Tibial nerve (tissue), 4 donors: ENCODE measurements around the gene EFHB. TPM values are rescaled to one million over a fixed set of nuclear protein-coding genes. Genes with fewer than 3 reads are reported as not detected.

Experiments used
- DNase-seq, 2 donors: peaks; one replicate each; pipeline ENCODE4 v3.0.0-alpha.2; 2019; ENCODE audit warnings: low spot score in 2 of 2
- H3K27ac ChIP-seq, 4 donors: fragments of 200-600 bp; sonication (generic) in 3 of 4; one replicate each; pipeline ENCODE4 v1.5.1; 2017 to 2019; ENCODE audit warnings: mild to moderate bottlenecking in 1 of 4
- H3K27me3 ChIP-seq, 2 donors: fragments of 200-600 bp; sonication (generic) in 1 of 2; one replicate each; pipeline versions ENCODE4 v1.5.1 to v1.6.0; 2017 to 2019
- H3K36me3 ChIP-seq, 3 donors: fragments of 200-600 bp; sonication (generic); one replicate each; pipeline ENCODE4 v1.5.1; 2018 to 2019
- H3K4me1 ChIP-seq, 4 donors: fragments of 200-600 bp; sonication (generic) in 3 of 4; one replicate each; pipeline ENCODE4 v1.5.1; 2017 to 2019
- H3K4me3 ChIP-seq, 4 donors: fragments of 200-600 bp; sonication (generic) in 3 of 4; one replicate each; pipeline ENCODE4 v1.5.1; 2017 to 2019; ENCODE audit warnings: mild to moderate bottlenecking in 1 of 4, moderate library complexity in 1 of 4
- H3K9me3 ChIP-seq, 4 donors: fragments of 200-600 bp; sonication (generic) in 3 of 4; one replicate each; pipeline ENCODE4 v1.5.1; 2017 to 2019
- EP300 ChIP-seq, 2 donors: sonication (generic); formaldehyde crosslinking; IDR thresholded peaks; one replicate each; pipeline ENCODE4 v1.6.1; 2017; ENCODE audit warnings: antibody characterized with exemption in 2 of 2, mild to moderate bottlenecking in 1 of 2
- POLR2A ChIP-seq, 2 donors: fragments of 450-650 bp; IDR thresholded peaks; one replicate each; pipeline ENCODE4 v1.6.1; 2017; ENCODE audit warnings: antibody characterized with exemption in 2 of 2, mild to moderate bottlenecking in 2 of 2, moderate library complexity in 2 of 2
- WGBS, 2 donors: methylation state at CpG; one replicate each; pipeline ENCODE4 v1.1.5; 2018; 5-methylcytosine and 5-hydroxymethylcytosine counted together
- total RNA-seq, 4 donors: library from RNA; depleted of rRNA; stranded (reverse); fragments of >200 nt; gene quantifications; one replicate each; pipeline ENCODE4 v1.1.0, GENCODE V29; 2016
- TF ChIP-seq, protein P1 (sequence below), 5 experiments: fragments of 200-600 bp in 3 of 5; fragments of 450-650 bp in 2 of 5; sonication (generic) in 3 of 5; IDR thresholded peaks; one replicate each; pipeline ENCODE4 v1.5.1; 2016 to 2019; ENCODE audit warnings: antibody characterized with exemption in 5 of 5, mild to moderate bottlenecking in 3 of 5, moderate library complexity in 2 of 5

The EFHB gene
- total RNA-seq, 4 donors from 2014 or later: 0.63 to 4.4 (median 1.8) TPM

DNA sequence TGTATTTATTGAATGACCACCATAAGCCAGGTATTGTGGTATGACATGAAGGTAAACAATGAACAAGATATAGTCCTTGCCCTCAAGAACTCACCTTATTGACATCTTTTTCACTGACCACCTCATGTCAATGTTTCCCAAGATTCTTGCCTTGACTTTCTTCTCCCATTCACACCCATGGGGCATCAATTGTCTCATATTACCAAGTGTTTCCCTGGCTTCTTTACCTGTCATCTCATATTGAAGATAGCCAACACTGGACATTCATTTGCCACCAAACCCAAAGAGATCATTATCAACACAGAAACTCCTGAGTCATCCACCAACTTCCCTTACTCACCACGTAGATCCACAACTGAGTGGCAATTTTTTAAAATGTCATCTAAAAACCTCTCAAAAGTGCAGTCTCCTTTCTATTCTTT is 2.2 kb downstream of the EFHB start:
- Histone ChIP-seq H3K36me3 (no peaks in the 10 kb centered on the region), H3K27ac (no peak overlapping the region), H3K4me1 (no peaks in the 10 kb centered on the region), H3K27me3 (no peaks in the 10 kb centered on the region), H3K9me3 (no peaks in the 10 kb centered on the region), H3K4me3 (no peak overlapping the region)
- DNase-seq: no peak
- TF ChIP-seq, protein P1, sequence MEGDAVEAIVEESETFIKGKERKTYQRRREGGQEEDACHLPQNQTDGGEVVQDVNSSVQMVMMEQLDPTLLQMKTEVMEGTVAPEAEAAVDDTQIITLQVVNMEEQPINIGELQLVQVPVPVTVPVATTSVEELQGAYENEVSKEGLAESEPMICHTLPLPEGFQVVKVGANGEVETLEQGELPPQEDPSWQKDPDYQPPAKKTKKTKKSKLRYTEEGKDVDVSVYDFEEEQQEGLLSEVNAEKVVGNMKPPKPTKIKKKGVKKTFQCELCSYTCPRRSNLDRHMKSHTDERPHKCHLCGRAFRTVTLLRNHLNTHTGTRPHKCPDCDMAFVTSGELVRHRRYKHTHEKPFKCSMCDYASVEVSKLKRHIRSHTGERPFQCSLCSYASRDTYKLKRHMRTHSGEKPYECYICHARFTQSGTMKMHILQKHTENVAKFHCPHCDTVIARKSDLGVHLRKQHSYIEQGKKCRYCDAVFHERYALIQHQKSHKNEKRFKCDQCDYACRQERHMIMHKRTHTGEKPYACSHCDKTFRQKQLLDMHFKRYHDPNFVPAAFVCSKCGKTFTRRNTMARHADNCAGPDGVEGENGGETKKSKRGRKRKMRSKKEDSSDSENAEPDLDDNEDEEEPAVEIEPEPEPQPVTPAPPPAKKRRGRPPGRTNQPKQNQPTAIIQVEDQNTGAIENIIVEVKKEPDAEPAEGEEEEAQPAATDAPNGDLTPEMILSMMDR (IDR thresholded peaks at IDR 0.05): no peak
- TF ChIP-seq POLR2A (IDR thresholded peaks at IDR 0.05) (no peak), EP300 (IDR thresholded peaks at IDR 0.05) (no peak)
- WGBS, 2 donors: 65 to 83% methylated on average over 1 of the region's 1 CpG

DNA sequence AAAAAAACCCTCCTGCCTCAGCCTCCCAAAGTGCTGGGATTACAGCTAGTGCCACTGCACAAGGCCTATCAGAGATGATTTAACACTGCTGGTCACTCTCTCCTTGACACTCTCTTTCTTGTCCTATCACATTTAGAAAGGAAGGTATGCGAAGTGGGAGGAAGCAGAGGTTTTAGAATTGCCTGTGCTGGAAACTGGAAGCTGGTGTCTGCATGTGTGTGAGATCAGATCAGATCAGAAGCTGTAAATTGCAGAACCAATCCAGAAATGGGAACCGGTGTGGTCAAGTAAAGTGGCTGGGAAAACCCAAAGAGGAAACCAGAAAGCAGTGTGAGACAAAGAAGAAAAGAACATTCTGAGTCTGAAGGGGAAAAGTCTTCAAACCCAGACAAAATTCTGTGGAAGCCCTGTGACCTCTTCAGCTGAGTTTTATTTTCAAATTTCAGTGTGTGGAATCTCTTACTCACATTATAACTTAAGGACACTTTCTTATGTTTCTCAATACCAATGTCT is 2.8 kb downstream of the EFHB start:
- 71% methylated on average over 2 of the region's 2 CpGs for WGBS, 2 donors
- H3K27ac ChIP-seq: no peak overlapping the region
- no peaks in the 10 kb centered on the region for H3K9me3 ChIP-seq
- no peak overlapping the region for H3K4me3 ChIP-seq
- no peak for DNase-seq
- H3K36me3 ChIP-seq: no peaks in the 10 kb centered on the region
- no peaks in the 10 kb centered on the region for H3K27me3 ChIP-seq
- no peaks in the 10 kb centered on the region for H3K4me1 ChIP-seq
- TF ChIP-seq POLR2A (IDR thresholded peaks at IDR 0.05): no peak
- no peak for TF ChIP-seq EP300 (IDR thresholded peaks at IDR 0.05)
- TF ChIP-seq, protein P1 (IDR thresholded peaks at IDR 0.05): no peak

DNA sequence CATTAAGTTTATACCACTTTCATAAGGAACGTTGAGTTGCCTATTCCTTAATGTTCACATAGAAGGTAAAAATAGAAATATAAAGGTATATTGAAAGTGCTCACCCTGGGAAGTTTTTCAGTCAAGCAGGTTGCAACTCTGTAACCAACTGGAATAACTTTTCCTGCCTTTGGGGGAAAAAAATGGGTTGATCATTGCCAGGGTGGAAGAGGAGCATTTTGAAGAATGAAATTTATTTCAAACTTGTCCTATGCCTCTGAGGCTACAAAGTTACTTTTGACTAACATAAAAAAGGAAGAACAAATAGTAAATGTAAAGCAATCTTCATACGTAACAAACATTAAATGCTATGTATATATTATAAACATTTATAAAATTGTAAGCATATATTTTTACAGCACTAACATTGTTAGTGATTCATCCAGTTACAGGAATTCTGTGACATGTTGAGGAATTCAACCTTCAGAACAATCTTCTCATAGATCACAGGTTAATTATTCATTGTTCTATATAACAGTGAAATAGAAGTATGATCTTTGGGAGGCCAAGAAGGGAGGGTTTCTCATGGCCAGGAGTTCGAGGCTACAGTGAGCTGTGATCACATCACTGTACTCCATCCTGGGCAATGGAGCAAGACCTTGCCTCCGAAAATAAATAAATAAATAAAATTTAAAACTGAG is 13.5 kb downstream of the EFHB start:
- no peak overlapping the region for H3K4me3 ChIP-seq
- DNase-seq: no peak
- no peaks in the 10 kb centered on the region for H3K4me1 ChIP-seq
- H3K9me3 ChIP-seq: no peaks in the 10 kb centered on the region
- no peak overlapping the region for H3K27ac ChIP-seq
- peaks cover 0 to 8% (median 0%) of the 10 kb centered on the region in 3 donors for H3K36me3 ChIP-seq
- TF ChIP-seq, protein P1 (IDR thresholded peaks at IDR 0.05): no peak
- TF ChIP-seq POLR2A (IDR thresholded peaks at IDR 0.05) (no peak), EP300 (IDR thresholded peaks at IDR 0.05) (no peak)
- H3K27me3 ChIP-seq: no peaks in the 10 kb centered on the region
- WGBS, 2 donors: 61 to 81% methylated on average over 4 of the region's 4 CpGs

DNA sequence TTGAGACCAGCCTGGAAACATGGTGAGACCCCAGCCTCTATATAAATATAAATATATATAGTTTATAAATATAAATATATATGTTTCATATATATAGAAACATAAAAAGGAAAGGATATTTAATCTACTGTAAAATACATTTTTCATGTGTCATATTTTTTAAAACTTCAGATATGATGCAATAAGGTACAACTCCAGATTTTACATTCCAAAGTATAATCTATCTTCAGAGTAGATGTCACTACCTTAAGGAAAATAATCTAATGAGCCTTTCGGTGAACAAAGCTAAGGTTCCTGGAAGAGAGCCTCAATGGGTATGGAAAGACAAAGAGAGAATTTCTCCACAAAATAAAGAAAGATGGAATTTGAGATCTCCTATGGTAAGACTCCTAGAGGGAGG is 16.9 kb downstream of the EFHB start:
- H3K36me3 ChIP-seq: peaks cover 0 to 29% (median 0%) of the 10 kb centered on the region in 3 donors
- no peaks in the 10 kb centered on the region for H3K4me1 ChIP-seq
- H3K9me3 ChIP-seq: peaks cover 0 to 15% (median 2%) of the 10 kb centered on the region in 4 donors
- no peak overlapping the region for H3K4me3 ChIP-seq
- 97% methylated on average over 1 of the region's 1 CpG for WGBS, 2 donors
- no peak overlapping the region for H3K27ac ChIP-seq
- TF ChIP-seq EP300 (IDR thresholded peaks at IDR 0.05) (no peak), POLR2A (IDR thresholded peaks at IDR 0.05) (no peak)
- TF ChIP-seq, protein P1 (IDR thresholded peaks at IDR 0.05): no peak
- no peak for DNase-seq
- no peaks in the 10 kb centered on the region for H3K27me3 ChIP-seq

DNA sequence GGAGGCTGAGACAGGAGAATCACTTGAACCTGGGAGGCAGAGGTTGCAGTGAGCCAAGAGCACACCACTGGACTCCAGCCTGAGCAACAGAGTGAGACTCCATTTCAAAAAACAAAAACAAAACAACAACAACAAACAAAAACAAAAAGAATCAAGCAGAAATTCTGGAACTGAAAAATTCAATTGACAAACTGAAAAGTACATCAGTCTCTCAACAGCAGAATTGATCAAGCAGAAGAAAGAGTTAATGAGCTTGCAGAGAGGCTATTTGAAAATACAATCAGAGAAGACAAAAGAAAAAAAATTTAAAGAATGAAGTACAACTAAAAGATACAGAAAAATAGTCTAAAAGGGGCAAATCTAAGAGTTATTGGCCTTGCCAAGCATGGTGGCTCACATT is 22.6 kb downstream of the EFHB start:
- DNase-seq: no peak
- TF ChIP-seq, protein P1 (IDR thresholded peaks at IDR 0.05): no peak
- TF ChIP-seq POLR2A (IDR thresholded peaks at IDR 0.05) (no peak), EP300 (IDR thresholded peaks at IDR 0.05) (no peak)

More for the DNA sequence above, 22.6 kb downstream of the EFHB start:
- Histone ChIP-seq H3K36me3 (peaks cover 0 to 48% (median 0%) of the 10 kb centered on the region in 3 donors), H3K4me3 (no peak overlapping the region), H3K9me3 (peaks cover 0 to 39% (median 6%) of the 10 kb centered on the region in 4 donors), H3K27ac (no peak overlapping the region), H3K27me3 (no peaks in the 10 kb centered on the region), H3K4me1 (no peaks in the 10 kb centered on the region)
